Left lung (tissue), 10 donors: ENCODE measurements around the gene RAI14. TPM values are rescaled to one million over a fixed set of nuclear protein-coding genes. Genes with fewer than 3 reads are reported as not detected.

Source experiments
- ATAC-seq: fragments of 200-7000 bp; cut with Tn5 transposase; one replicate; pipeline ENCODE4 v1.9.1; 2020; ENCODE audit warnings: moderate library complexity
- DNase-seq, 4 donors: peaks; one replicate each; pipeline ENCODE4 v3.0.0-alpha.2; 2013 to 2020
- H3K27ac ChIP-seq, 2 donors: fragments of 200-600 bp; sonication (generic) in 1 of 2; one replicate each; pipeline versions ENCODE4 v1.5.0 to v1.8.0; 2020 to 2021
- H3K27me3 ChIP-seq, 2 donors: fragments of 200-600 bp; sonication (generic) in 1 of 2; one replicate each; pipeline versions ENCODE4 v1.5.0 to v1.8.0; 2020 to 2021
- H3K36me3 ChIP-seq, 2 donors: fragments of 200-600 bp; sonication (generic) in 1 of 2; one replicate each; pipeline versions ENCODE4 v1.5.0 to v1.8.0; 2020 to 2021
- H3K4me1 ChIP-seq, 2 donors: fragments of 200-600 bp; one replicate each; pipeline ENCODE4 v1.8.0; 2021
- H3K4me3 ChIP-seq, 2 donors: fragments of 200-600 bp; sonication (generic) in 1 of 2; one replicate each; pipeline versions ENCODE4 v1.5.0 to v1.8.0; 2020 to 2021; ENCODE audit warnings: mild to moderate bottlenecking in 1 of 2
- H3K9me3 ChIP-seq, 2 donors: fragments of 200-600 bp; sonication (generic) in 1 of 2; one replicate each; pipeline versions ENCODE4 v1.5.0 to v1.8.0; 2020 to 2021
- CTCF ChIP-seq, 2 donors: fragments of 200-600 bp; sonication (generic) in 1 of 2; IDR thresholded peaks; one replicate each; pipeline versions ENCODE4 v1.5.0 to v1.8.0; 2021; ENCODE audit warnings: antibody characterized with exemption in 2 of 2
- intact Hi-C, 2 donors: fragments of 100-400 bp; cut with DNase I; formaldehyde crosslinking; loops; one replicate each; pipeline versions ENCODE4 v1.11.2 to v1.14.2; 2022
- polyA plus RNA-seq, 6 donors: library from polyadenylated mRNA; unstranded; fragments of 120-200 nt; gene quantifications; one replicate each; pipeline ENCODE4 v1.2.1, GENCODE V29; 2013; ENCODE audit not compliant: insufficient read length in 6 of 6
- total RNA-seq, 2 donors: library from RNA; stranded (reverse); fragmentation: NEBNext Ultra II Directional; extraction: Animal tissue kit (Norgen Biotek cat#: 25700); gene quantifications; one replicate each; pipeline ENCODE4 v1.2.1, GENCODE V29; 2021
- donor health status: DM: no; HTN: yes; CAD: no.
- donor health status: DM: no; HTN: no; CAD: no.

The RAI14 gene
- total and polyA plus RNA-seq, 8 donors = 48.4 to 109 (median 53.8) TPM

GRCh38 chr5:34657988-34658387 is 1.9 kb downstream of the RAI14 start:
- intact Hi-C loops = no loop called here
- peak overlapping the region in 1 of 2 donors; percentile 95 for H3K27ac ChIP-seq
- H3K36me3 ChIP-seq = no peaks in the 10 kb centered on the region

GRCh38 chr5:34659168-34659567 is 3.0 kb downstream of the RAI14 start:
- TF ChIP-seq CTCF (IDR thresholded peaks at IDR 0.05) = no peak
- Histone ChIP-seq H3K36me3 (no peaks in the 10 kb centered on the region), H3K27me3 (peaks cover 0 to 46% of the 10 kb centered on the region in 2 donors), H3K4me1 (peaks cover 0 to 26% of the 10 kb centered on the region in 2 donors), H3K27ac (no peak overlapping the region), H3K9me3 (no peaks in the 10 kb centered on the region), H3K4me3 (no peak overlapping the region)
- intact Hi-C loops = no loop called here
- DNase-seq (no peak), ATAC-seq (no peak)

More at GRCh38 chr5:34657988-34658387, 1.9 kb downstream of the RAI14 start:
- TF ChIP-seq CTCF (IDR thresholded peaks at IDR 0.05) = no peak
- no peaks in the 10 kb centered on the region for H3K9me3 ChIP-seq
- no peak for ATAC-seq
- peaks cover 0 to 56% of the 10 kb centered on the region in 2 donors for H3K27me3 ChIP-seq
- peaks cover 0 to 26% of the 10 kb centered on the region in 2 donors for H3K4me1 ChIP-seq
- no peak for DNase-seq
- peak overlapping the region; percentile 68 to 86 for H3K4me3 ChIP-seq

- H3K27me3 ChIP-seq = peaks cover 0 to 34% of the 10 kb centered on the region in 2 donors
- no peak for TF ChIP-seq CTCF (IDR thresholded peaks at IDR 0.05)
- peak; percentile 12 for ATAC-seq
- peaks cover 0 to 21% of the 10 kb centered on the region in 2 donors for H3K4me1 ChIP-seq
- no peak for DNase-seq
- H3K27ac ChIP-seq = peak overlapping the region in 1 of 2 donors; percentile 22
- no peak overlapping the region for H3K4me3 ChIP-seq
- intact Hi-C loops = no loop called here
- no peaks in the 10 kb centered on the region for H3K36me3 ChIP-seq
- no peaks in the 10 kb centered on the region for H3K9me3 ChIP-seq
These were observed 4.3 kb downstream of the RAI14 start for GRCh38 chr5:34660444-34660843.

GRCh38 chr5:34663771-34664496 is 7.8 kb downstream of the RAI14 start:
- Histone ChIP-seq H3K27me3 (no peaks in the 10 kb centered on the region), H3K9me3 (no peaks in the 10 kb centered on the region), H3K4me3 (no peak overlapping the region), H3K27ac (no peak overlapping the region), H3K4me1 (no peaks in the 10 kb centered on the region), H3K36me3 (peaks cover 0 to 9% of the 10 kb centered on the region in 2 donors)
- no peak for TF ChIP-seq CTCF (IDR thresholded peaks at IDR 0.05)
- no peak for DNase-seq
- ATAC-seq = no peak
- intact Hi-C loops = no loop called here

GRCh38 chr5:34666392-34667080 is 10.4 kb downstream of the RAI14 start:
- TF ChIP-seq CTCF (IDR thresholded peaks at IDR 0.05) = no peak
- Histone ChIP-seq H3K27me3 (no peaks in the 10 kb centered on the region), H3K36me3 (peaks cover 0 to 9% of the 10 kb centered on the region in 2 donors), H3K4me3 (no peak overlapping the region), H3K27ac (no peak overlapping the region), H3K9me3 (no peaks in the 10 kb centered on the region), H3K4me1 (no peaks in the 10 kb centered on the region)
- ATAC-seq (no peak), DNase-seq (no peak)
- intact Hi-C loops = no loop called here
